Measurements from ENCODE around the gene GALNT18. TPM values are rescaled to one million over a fixed set of nuclear protein-coding genes. Genes with fewer than 3 reads are reported as not detected.

GALNT18 gene
- polyA plus RNA-seq, 1 experiment = 4.8 TPM

- Histone ChIP-seq H3K9me3 (ENCODE audit: control insufficient read depth, insufficient read depth, low read length) (no peaks in the 10 kb centered on the region; the same call in 1 of the 2 replicates), H3K4me3 (ENCODE audit: low read depth, low read length) (no peak overlapping the region), H3K27me3 (ENCODE audit: control insufficient read depth, insufficient read depth, low read length) (no peaks in the 10 kb centered on the region), H3K27ac (ENCODE audit: low read depth, low read length) (no peak overlapping the region)
- TF ChIP-seq, protein P1, sequence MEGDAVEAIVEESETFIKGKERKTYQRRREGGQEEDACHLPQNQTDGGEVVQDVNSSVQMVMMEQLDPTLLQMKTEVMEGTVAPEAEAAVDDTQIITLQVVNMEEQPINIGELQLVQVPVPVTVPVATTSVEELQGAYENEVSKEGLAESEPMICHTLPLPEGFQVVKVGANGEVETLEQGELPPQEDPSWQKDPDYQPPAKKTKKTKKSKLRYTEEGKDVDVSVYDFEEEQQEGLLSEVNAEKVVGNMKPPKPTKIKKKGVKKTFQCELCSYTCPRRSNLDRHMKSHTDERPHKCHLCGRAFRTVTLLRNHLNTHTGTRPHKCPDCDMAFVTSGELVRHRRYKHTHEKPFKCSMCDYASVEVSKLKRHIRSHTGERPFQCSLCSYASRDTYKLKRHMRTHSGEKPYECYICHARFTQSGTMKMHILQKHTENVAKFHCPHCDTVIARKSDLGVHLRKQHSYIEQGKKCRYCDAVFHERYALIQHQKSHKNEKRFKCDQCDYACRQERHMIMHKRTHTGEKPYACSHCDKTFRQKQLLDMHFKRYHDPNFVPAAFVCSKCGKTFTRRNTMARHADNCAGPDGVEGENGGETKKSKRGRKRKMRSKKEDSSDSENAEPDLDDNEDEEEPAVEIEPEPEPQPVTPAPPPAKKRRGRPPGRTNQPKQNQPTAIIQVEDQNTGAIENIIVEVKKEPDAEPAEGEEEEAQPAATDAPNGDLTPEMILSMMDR (IDR thresholded peaks at IDR 0.05; ENCODE audit: low read depth, low read length) = no peak
- no peak for DNase-seq (ENCODE audit: low read depth, low spot score)
- ChIA-PET POLR2A (no interaction called here), CTCF (no interaction called here)
These were observed 237.0 kb downstream of the GALNT18 start for GRCh38 chr11:11384829-11385228.

- no peaks in the 10 kb centered on the region; the same call in 1 of the 2 replicates for H3K9me3 ChIP-seq (ENCODE audit: control insufficient read depth, insufficient read depth, low read length)
- no peaks in the 10 kb centered on the region for H3K27me3 ChIP-seq (ENCODE audit: control insufficient read depth, insufficient read depth, low read length)
- TF ChIP-seq, protein P1 (IDR thresholded peaks at IDR 0.05; ENCODE audit: low read depth, low read length) = no peak
- no peak overlapping the region for H3K27ac ChIP-seq (ENCODE audit: low read depth, low read length)
- POLR2A ChIA-PET = no interaction called here
- CTCF ChIA-PET = no interaction called here
- H3K4me3 ChIP-seq (ENCODE audit: low read depth, low read length) = no peak overlapping the region
- no peak for DNase-seq (ENCODE audit: low read depth, low spot score)
These were observed 237.8 kb downstream of the GALNT18 start for GRCh38 chr11:11383995-11384394.

GRCh38 chr11:11382858-11383532 is 238.8 kb downstream of the GALNT18 start:
- no peak for DNase-seq (ENCODE audit: low read depth, low spot score)
- CTCF ChIA-PET = no interaction called here
- TF ChIP-seq, protein P1 (IDR thresholded peaks at IDR 0.05; ENCODE audit: low read depth, low read length) = no peak
- H3K27me3 ChIP-seq (ENCODE audit: control insufficient read depth, insufficient read depth, low read length) = no peaks in the 10 kb centered on the region
- POLR2A ChIA-PET = no interaction called here
- no peak overlapping the region for H3K4me3 ChIP-seq (ENCODE audit: low read depth, low read length)
- no peaks in the 10 kb centered on the region; the same call in 1 of the 2 replicates for H3K9me3 ChIP-seq (ENCODE audit: control insufficient read depth, insufficient read depth, low read length)
- no peak overlapping the region for H3K27ac ChIP-seq (ENCODE audit: low read depth, low read length)

DNA sequence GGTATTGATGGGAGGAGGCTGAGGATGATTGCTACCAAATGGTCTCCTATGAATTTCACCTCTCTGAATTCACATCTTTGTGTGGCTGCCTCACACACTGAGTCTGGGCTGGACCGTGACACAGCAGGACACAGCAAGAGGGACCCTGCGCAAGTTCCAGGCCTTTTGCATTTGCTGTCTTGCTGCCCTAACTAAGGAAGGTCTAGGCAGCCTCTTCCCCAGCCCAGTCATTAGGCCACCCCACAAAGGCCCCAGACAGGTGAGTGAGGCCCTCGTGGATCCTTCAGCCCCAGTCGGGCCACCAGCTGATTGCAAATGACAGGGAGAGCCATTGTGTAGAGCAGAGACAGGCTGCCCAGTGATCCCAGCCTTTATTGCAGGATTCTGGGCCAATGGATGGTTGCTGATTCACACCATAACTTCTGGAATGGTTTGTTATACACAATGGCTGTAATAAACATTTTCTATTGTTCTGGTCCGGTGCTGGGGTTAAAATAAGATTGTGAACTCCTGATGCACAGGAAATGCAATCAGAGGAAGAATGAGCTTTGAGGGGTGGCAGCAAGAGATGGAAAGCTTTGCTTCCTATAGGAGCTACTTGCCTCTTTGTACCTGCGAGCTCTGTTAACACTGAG is 240.2 kb downstream of the GALNT18 start:
- Histone ChIP-seq H3K9me3 (ENCODE audit: control insufficient read depth, insufficient read depth, low read length) (no peaks in the 10 kb centered on the region; the same call in 1 of the 2 replicates), H3K4me3 (ENCODE audit: low read depth, low read length) (no peak overlapping the region), H3K27ac (ENCODE audit: low read depth, low read length) (no peak overlapping the region), H3K27me3 (ENCODE audit: control insufficient read depth, insufficient read depth, low read length) (no peaks in the 10 kb centered on the region)
- no peak for DNase-seq (ENCODE audit: low read depth, low spot score)
- CTCF ChIA-PET = no interaction called here
- POLR2A ChIA-PET = no interaction called here
- TF ChIP-seq, protein P1 (IDR thresholded peaks at IDR 0.05; ENCODE audit: low read depth, low read length) = no peak

DNA sequence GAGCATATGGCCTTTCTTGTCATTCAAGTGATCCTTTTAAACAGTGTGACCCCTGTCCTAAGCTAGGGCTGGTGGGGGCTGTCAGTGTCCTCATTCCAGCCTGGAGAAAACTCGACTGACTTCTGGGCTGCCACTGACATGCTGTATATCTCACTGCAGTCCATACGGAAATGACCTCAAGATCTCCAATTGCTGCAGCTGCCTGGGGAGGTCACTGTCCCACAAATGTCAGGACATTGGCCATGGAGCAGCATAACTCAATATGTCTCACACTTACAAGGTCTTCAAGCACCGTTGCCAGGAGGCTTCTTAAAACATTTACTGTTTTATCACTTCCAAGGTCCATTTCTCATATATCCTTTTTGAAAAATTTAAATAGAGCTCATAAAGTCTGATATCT is 240.9 kb downstream of the GALNT18 start:
- ChIA-PET CTCF (no interaction called here), POLR2A (no interaction called here)
- H3K9me3 ChIP-seq (ENCODE audit: control insufficient read depth, insufficient read depth, low read length) = no peaks in the 10 kb centered on the region; the same call in 1 of the 2 replicates
- DNase-seq (ENCODE audit: low read depth, low spot score) = no peak
- H3K4me3 ChIP-seq (ENCODE audit: low read depth, low read length) = no peak overlapping the region
- H3K27ac ChIP-seq (ENCODE audit: low read depth, low read length) = no peak overlapping the region
- H3K27me3 ChIP-seq (ENCODE audit: control insufficient read depth, insufficient read depth, low read length) = no peaks in the 10 kb centered on the region
- TF ChIP-seq, protein P1 (IDR thresholded peaks at IDR 0.05; ENCODE audit: low read depth, low read length) = no peak

Measured in AG04450 (cell line).